Measurements from ENCODE around the gene PTPRD.

The PTPRD gene

GRCh38 chr9:10612641-10613398, at the start of gene PTPRD:
PTPRD (minus strand) TSS chr9:10613002.
- ATAC-seq: peak; percentile 24
- H3K9me3 Mint-ChIP-seq: peaks cover 14% of the 10 kb centered on the region

DNA sequence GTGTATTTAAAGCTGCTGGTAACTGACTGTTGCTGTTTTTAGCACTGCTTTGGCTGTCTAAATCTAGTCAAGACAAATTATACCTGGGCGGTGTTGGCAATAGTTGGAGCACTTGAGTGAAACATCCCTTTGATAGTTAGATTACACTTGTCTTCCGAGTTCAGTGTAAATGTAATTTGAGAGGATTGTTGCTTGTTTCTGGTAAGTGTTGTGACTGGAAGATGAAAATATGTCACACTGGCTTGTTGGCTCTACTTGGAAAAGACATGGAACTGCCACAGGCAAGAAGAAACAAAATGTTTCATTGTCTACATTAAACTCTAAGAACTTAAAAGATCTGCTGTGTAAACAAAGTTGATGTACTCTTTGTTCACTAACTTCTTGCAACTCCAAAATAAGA, 49.2 kb upstream of the PTPRD start:
- Mint-ChIP-seq H3K4me1 (no peaks in the 10 kb centered on the region), H3K36me3 (no peaks in the 10 kb centered on the region), H3K27ac (no peak overlapping the region), H3K4me3 (no peak overlapping the region), H3K9me3 (peaks cover 16% of the 10 kb centered on the region)
- ATAC-seq (no peak), DNase-seq (ENCODE audit: low spot score in 2 of 2) (no peak)

More at GRCh38 chr9:10612641-10613398, at the start of gene PTPRD:
- Mint-ChIP-seq H3K36me3 (no peaks in the 10 kb centered on the region), H3K4me3 (peak within 1 kb of the TSS; percentile 31), H3K4me1 (no peaks in the 10 kb centered on the region), H3K27ac (no peak within 1 kb of the TSS)
- no peak for DNase-seq (ENCODE audit: low spot score in 2 of 2)

GRCh38 chr9:10661376-10661775, 48.6 kb upstream of the PTPRD start:
- H3K27ac Mint-ChIP-seq: no peak overlapping the region
- no peaks in the 10 kb centered on the region for H3K4me1 Mint-ChIP-seq
- no peak for DNase-seq (ENCODE audit: low spot score in 2 of 2)
- H3K36me3 Mint-ChIP-seq: no peaks in the 10 kb centered on the region
- ATAC-seq: no peak
- no peak overlapping the region for H3K4me3 Mint-ChIP-seq
- peaks cover 19% of the 10 kb centered on the region for H3K9me3 Mint-ChIP-seq

DNA sequence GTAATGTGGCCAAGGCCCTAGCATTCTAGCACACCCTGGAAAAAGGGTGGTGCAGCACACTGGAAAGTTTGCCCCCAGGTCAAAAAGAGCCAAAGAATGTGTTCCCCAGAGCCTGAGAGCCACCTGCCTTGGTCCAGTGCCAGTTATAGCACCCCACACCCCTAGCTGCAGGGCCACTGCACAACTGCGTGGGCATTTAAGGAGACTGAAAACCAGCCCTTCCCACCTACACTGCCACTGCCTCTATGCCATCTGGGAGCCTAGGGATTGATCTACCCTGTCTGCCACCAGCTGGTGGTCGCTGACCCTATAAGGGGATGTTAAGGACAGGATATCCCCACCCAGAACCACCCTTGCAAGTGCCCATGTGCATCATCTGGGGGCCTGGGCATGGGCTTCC, 38.2 kb upstream of the PTPRD start:
- Mint-ChIP-seq H3K4me3 (no peak overlapping the region), H3K36me3 (no peaks in the 10 kb centered on the region), H3K9me3 (peaks cover 26% of the 10 kb centered on the region), H3K27ac (no peak overlapping the region), H3K4me1 (no peaks in the 10 kb centered on the region)
- no peak for DNase-seq (ENCODE audit: low spot score in 2 of 2)
- no peak for ATAC-seq

DNA sequence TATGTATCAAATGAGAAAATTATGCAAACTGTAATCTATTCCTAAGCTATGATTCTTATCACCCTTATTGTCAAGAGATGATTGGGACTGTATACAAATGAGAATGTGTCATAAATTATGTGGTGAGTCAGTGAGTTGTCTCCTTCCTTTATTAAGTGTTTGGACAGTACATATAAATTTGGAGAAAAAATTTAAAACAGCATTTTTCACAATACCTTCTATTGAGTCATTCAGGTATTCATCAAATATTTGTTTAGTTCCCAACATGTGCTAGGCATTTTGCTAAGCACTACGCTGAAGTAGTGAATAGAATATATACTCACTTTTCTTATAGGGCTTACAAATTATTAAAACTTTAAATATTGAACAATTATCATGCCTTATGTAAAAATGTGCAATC, 36.3 kb upstream of the PTPRD start:
- Mint-ChIP-seq H3K4me1 (no peaks in the 10 kb centered on the region), H3K27ac (no peak overlapping the region), H3K9me3 (peaks cover 26% of the 10 kb centered on the region), H3K4me3 (no peak overlapping the region), H3K36me3 (no peaks in the 10 kb centered on the region)
- DNase-seq (ENCODE audit: low spot score in 2 of 2) (no peak), ATAC-seq (no peak)

DNA sequence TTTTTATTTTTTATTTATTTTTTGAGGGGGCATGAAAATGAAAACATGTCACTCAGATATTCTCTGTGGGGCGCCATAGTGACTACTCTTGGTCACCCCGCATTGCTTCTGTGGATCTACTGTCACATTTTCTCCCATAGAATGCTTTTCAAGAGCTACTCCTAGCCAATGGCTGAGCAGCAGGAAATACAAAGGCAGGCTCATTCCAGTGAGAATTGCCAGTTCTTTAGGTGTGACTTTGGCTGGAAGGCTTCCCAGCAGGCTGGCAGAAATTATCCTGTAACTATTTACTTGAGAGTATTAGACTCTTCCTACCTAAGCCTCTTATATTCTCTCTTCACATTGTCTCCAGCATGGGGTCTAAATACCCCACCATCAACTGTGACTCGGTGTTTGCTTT, 21.0 kb upstream of the PTPRD start:
- Mint-ChIP-seq H3K4me1 (no peaks in the 10 kb centered on the region), H3K27ac (no peak overlapping the region), H3K36me3 (no peaks in the 10 kb centered on the region), H3K9me3 (peaks cover 16% of the 10 kb centered on the region), H3K4me3 (no peak overlapping the region)
- no peak for DNase-seq (ENCODE audit: low spot score in 2 of 2)
- ATAC-seq: no peak

DNA sequence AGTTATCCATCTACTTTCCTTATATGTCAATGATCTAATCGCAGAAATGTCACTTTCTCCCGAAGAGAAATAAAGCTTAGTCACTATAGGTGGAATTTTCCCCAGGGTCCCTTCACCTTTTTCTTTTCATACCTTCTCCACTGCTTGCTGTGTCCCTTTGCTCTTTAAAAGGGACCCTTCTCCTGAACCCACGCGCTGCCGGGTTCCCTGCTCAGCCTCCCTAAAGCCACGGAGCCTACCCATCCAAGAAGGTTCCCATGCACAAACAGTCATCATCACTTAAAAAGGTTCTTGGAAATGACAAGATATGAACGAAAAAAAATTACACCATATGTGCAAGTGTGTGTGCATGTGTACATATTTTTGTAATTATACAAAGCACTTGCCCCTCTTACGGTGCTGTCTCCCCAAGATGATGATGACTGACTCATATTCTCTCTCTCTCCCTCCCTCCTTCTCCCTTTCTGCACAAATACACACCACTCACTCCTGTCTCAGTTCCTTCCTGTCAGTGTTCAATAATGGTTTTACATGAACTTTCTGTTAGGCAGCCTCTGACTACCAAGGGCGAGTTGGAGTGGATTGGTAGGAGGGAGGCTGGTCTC, 1.5 kb upstream of the PTPRD start:
- no peak for DNase-seq (ENCODE audit: low spot score in 2 of 2)
- Mint-ChIP-seq H3K36me3 (no peaks in the 10 kb centered on the region), H3K4me1 (no peaks in the 10 kb centered on the region), H3K4me3 (no peak overlapping the region), H3K27ac (no peak overlapping the region), H3K9me3 (peaks cover 12% of the 10 kb centered on the region)
- ATAC-seq: no peak

GRCh38 chr9:10613419-10613818, 617 bp upstream of the PTPRD start:
- Mint-ChIP-seq H3K4me3 (no peak overlapping the region), H3K4me1 (no peaks in the 10 kb centered on the region), H3K9me3 (peaks cover 12% of the 10 kb centered on the region), H3K36me3 (no peaks in the 10 kb centered on the region), H3K27ac (no peak overlapping the region)
- no peak for ATAC-seq
- DNase-seq (ENCODE audit: low spot score in 2 of 2): no peak

- ATAC-seq: no peak
- Mint-ChIP-seq H3K27ac (no peak overlapping the region), H3K36me3 (no peaks in the 10 kb centered on the region), H3K9me3 (peaks cover 7% of the 10 kb centered on the region), H3K4me3 (no peak overlapping the region), H3K4me1 (no peaks in the 10 kb centered on the region)
- DNase-seq (ENCODE audit: low spot score in 2 of 2): no peak
Observed at GRCh38 chr9:10605388-10605787, 7.4 kb downstream of the PTPRD start.

DNA sequence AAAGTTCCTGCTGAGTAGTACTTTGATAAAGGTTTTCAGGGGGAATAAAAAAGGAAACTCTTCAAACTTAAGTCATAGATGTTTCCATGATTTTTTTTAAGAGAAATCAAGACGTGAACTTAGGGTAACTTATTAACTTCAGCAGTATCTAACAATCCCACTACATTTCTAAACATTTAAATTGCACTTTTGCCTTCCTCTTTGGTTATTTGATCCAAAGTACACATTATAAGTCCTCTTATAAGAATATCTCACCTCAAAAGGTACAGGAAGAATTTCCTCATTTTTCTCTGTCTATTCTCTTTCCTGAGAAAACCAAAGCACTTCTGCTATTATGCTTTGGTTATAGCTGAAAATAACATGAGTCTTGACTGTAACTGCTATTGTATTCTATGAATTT, 7.9 kb downstream of the PTPRD start:
- no peaks in the 10 kb centered on the region for H3K4me1 Mint-ChIP-seq
- ATAC-seq (no peak), DNase-seq (ENCODE audit: low spot score in 2 of 2) (no peak)
- H3K9me3 Mint-ChIP-seq: peaks cover 5% of the 10 kb centered on the region
- H3K4me3 Mint-ChIP-seq: no peak overlapping the region
- no peaks in the 10 kb centered on the region for H3K36me3 Mint-ChIP-seq
- no peak overlapping the region for H3K27ac Mint-ChIP-seq

DNA sequence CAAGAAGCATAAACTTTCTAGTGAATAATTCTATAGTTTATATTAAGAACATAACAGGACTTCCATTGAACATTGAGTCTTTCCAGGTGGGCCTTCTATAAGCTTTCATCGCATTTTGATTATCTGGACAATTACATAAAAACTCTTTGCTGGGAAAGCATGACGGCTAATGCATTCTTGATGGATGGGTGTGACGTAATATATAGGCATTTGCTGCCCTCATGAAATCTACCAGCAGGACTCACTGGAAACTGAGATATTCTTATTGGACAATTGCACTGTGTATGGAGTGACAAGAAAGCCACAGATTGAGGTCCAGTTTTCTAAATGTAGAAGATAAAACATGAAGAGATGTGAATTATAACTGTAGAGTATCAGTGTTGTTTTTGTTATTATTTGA, 15.0 kb downstream of the PTPRD start:
- Mint-ChIP-seq H3K27ac (no peak overlapping the region), H3K4me3 (no peak overlapping the region), H3K4me1 (no peaks in the 10 kb centered on the region), H3K9me3 (peaks cover 2% of the 10 kb centered on the region), H3K36me3 (no peaks in the 10 kb centered on the region)
- ATAC-seq (no peak), DNase-seq (ENCODE audit: low spot score in 2 of 2) (no peak)

GRCh38 chr9:10594482-10594881, 18.3 kb downstream of the PTPRD start:
- ATAC-seq (no peak), DNase-seq (ENCODE audit: low spot score in 2 of 2) (no peak)
- H3K4me3 Mint-ChIP-seq: no peak overlapping the region
- H3K27ac Mint-ChIP-seq: no peak overlapping the region
- H3K9me3 Mint-ChIP-seq: peaks cover 10% of the 10 kb centered on the region
- no peaks in the 10 kb centered on the region for H3K4me1 Mint-ChIP-seq
- no peaks in the 10 kb centered on the region for H3K36me3 Mint-ChIP-seq

DNA sequence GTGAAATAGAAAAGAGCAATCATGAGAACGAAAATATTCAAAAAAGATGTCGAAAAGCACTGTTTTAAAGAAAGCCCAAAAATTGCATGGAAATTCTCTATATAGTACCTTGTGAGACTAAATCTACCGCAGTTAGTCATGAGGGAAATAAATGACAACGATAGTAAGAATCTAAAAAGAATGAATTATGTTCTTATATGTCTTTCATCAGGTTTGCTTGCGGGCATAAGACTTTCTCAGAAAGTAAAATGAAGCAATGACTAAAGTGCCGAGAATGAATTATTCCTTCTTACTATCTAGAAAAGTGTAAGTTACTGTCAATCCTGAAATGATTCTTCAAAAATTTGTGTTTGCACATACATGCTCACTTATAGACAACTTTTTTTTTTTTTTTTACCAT, 26.4 kb downstream of the PTPRD start:
- Mint-ChIP-seq H3K27ac (no peak overlapping the region), H3K9me3 (peaks cover 28% of the 10 kb centered on the region), H3K4me3 (no peak overlapping the region), H3K36me3 (no peaks in the 10 kb centered on the region), H3K4me1 (no peaks in the 10 kb centered on the region)
- ATAC-seq (no peak), DNase-seq (ENCODE audit: low spot score in 2 of 2) (no peak)

- Mint-ChIP-seq H3K27ac (no peak overlapping the region), H3K9me3 (peaks cover 24% of the 10 kb centered on the region), H3K4me1 (no peaks in the 10 kb centered on the region), H3K36me3 (no peaks in the 10 kb centered on the region), H3K4me3 (no peak overlapping the region)
- DNase-seq (ENCODE audit: low spot score in 2 of 2) (no peak), ATAC-seq (no peak)
Observed at GRCh38 chr9:10571699-10572098, 41.1 kb downstream of the PTPRD start.

DNA sequence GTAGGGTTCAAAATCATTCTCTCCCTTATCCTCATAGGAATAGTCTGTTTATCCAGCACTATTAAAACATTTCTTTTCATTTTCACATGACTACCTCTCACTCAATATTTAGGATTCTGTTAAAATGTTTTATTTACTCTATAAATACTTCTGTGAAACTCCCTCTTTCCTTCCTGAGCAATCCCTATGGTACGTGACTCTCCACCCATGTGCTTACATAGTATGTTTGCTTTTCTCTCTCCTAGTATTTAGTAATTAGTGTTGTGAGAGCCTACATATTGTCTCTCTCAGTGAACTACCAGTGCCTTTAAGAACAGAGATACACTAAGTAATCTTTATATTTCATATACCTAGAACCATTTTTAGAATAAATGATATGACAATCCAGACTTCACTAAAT, 46.0 kb downstream of the PTPRD start:
- Mint-ChIP-seq H3K27ac (no peak overlapping the region), H3K4me3 (no peak overlapping the region), H3K36me3 (no peaks in the 10 kb centered on the region), H3K9me3 (peaks cover 14% of the 10 kb centered on the region), H3K4me1 (no peaks in the 10 kb centered on the region)
- DNase-seq (ENCODE audit: low spot score in 2 of 2) (no peak), ATAC-seq (no peak)

GRCh38 chr9:10562581-10563343, 50.0 kb downstream of the PTPRD start:
- Mint-ChIP-seq H3K36me3 (no peaks in the 10 kb centered on the region), H3K9me3 (peaks cover 13% of the 10 kb centered on the region), H3K4me3 (no peak overlapping the region), H3K27ac (no peak overlapping the region), H3K4me1 (no peaks in the 10 kb centered on the region)
- ATAC-seq (no peak), DNase-seq (ENCODE audit: low spot score in 2 of 2) (no peak)

Measured in stimulated activated effector memory CD8-positive, alpha-beta T cell treated with anti-CD3 and anti-CD28 coated beads, Interleukin-12 subunit alpha, Interleukin-12 subunit beta, amount 100 ng/mL, for 72 hours (primary cell).